ENCODE data around the gene FKBP1A.

Gene FKBP1A

GRCh38 chr20:1328680-1329330 lies 64.0 kb downstream of the FKBP1A start, which contains the start of gene SDCBP2:
TSS of gene SDCBP2 (minus strand) at chr20:1329139. CDS start at chr20:1320416, 8,723 bp downstream.
- peak; percentile 75 for DNase-seq (ENCODE audit: low spot score)
- peak within 1 kb of the TSS; percentile 72 for H3K27ac ChIP-seq
- ChIA-PET POLR2A (ENCODE audit: low non-redundant PET) (no interaction called here), CTCF (interaction anchor here (0.6 to 0.9 kb wide), 2 partner anchors 14 to 16 kb away, joined by 4 to 5 read pairs; no protein-coding TSS in a partner anchor)
- no peak for TF ChIP-seq CTCF (conservative IDR thresholded peaks at IDR 0.05; ENCODE audit: low read depth)

GRCh38 chr20:1327827-1328679 lies 64.8 kb downstream of the FKBP1A start:
- H3K27ac ChIP-seq = peak overlapping the region; percentile 72
- no peak for TF ChIP-seq CTCF (conservative IDR thresholded peaks at IDR 0.05; ENCODE audit: low read depth)
- ChIA-PET CTCF (interaction anchor here (0.6 to 1.0 kb wide), 3 partner anchors 13 to 780 kb away, joined by 3 to 5 read pairs (median 5); no protein-coding TSS in a partner anchor), POLR2A (ENCODE audit: low non-redundant PET) (interaction anchor here (0.6 kb wide), 1 partner anchor 63 kb away, joined by 4 read pairs; no protein-coding TSS in a partner anchor)
- no peak for DNase-seq (ENCODE audit: low spot score)

GRCh38 chr20:1327241-1327653 lies 65.6 kb downstream of the FKBP1A start:
- no peak for TF ChIP-seq CTCF (conservative IDR thresholded peaks at IDR 0.05; ENCODE audit: low read depth)
- ChIA-PET CTCF (interaction anchor here (0.6 to 1.0 kb wide), 2 partner anchors 177 to 781 kb away, joined by 3 to 5 read pairs; no protein-coding TSS in a partner anchor), POLR2A (ENCODE audit: low non-redundant PET) (interaction anchor here (0.6 kb wide), 1 partner anchor 64 kb away, joined by 4 read pairs; no protein-coding TSS in a partner anchor)
- no peak for DNase-seq (ENCODE audit: low spot score)
- H3K27ac ChIP-seq = peak overlapping the region; percentile 37

- H3K27ac ChIP-seq = peak overlapping the region; percentile 90
Observed at GRCh38 chr20:1326031-1326930, 66.6 kb downstream of the FKBP1A start.

More at GRCh38 chr20:1326031-1326930, 66.6 kb downstream of the FKBP1A start:
- CTCF ChIA-PET = interaction anchor here (0.6 kb wide), 1 partner anchor 203 kb away, joined by 3 read pairs; no protein-coding TSS in a partner anchor
- POLR2A ChIA-PET (ENCODE audit: low non-redundant PET) = interaction anchor here (0.7 to 1.3 kb wide), 3 partner anchors 45 to 116 kb away, joined by 3 to 4 read pairs (median 4); no protein-coding TSS in a partner anchor
- DNase-seq (ENCODE audit: low spot score) = no peak
- no peak for TF ChIP-seq CTCF (conservative IDR thresholded peaks at IDR 0.05; ENCODE audit: low read depth)
